GM19324 (cell line): ENCODE measurements around the gene DRD2.

Source experiments
- ATAC-seq: cut with Tn5 transposase; IDR thresholded peaks from one replicate; pipeline ENCODE4 v1.9.1; 2021; ENCODE audit warnings: mild to moderate bottlenecking, moderate library complexity; ENCODE audit not compliant: unreplicated experiment, low FRiP score

DRD2 gene

DNA sequence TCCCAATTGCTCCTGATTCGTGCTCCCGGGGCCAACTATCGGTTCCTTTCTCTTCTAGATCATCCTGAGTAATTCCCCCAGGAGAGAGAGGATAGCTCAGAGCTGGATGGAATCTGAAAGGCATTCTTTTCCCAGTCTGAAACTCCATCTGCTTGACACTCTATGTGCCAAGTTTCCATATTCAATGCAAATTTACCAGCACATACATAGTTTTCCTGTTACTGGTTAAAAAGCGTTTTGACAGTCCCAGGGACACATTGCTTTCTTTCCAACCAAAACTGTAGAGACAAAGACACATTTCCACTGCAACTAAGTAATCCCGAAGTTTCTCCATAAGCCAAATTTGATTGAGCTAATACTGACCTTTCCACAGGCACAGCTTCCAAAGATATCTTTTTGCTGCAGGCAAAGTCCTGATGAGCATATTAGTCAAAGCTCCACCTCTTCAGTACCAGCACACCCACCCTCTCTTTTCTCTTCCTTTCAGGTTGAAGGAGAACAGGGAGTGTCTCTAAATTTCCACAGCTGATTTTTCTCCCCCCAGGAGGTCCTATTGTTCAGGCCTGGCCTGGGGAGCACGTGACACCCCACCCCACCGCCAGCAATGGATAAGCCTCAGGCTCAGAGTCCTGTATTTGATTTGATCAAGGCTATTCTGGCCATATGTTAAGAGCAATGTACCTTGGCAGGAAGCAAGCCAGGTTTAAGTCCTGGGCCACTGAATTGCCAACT lies 97.4 kb downstream of the DRD2 start:
- ATAC-seq, result no peak

DNA sequence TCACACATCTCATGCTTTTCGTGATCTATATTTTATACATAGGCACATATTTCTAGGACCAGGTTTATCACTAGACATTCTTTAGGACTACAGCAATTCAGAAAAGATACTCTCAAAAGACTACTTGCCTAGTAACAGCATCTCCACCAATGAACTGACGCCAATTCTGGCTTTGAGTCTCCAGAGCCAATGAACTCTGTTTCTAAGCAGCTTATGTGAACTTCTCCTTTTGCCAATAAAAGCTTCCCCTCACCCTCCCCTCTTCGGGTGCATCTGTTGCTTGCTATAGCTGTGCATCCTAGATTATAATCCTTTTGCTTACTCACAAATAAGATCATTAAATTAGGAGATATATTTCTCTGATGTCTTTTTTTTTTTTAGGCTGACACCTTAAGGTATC lies 99.0 kb downstream of the DRD2 start:
- ATAC-seq, result no peak

DNA sequence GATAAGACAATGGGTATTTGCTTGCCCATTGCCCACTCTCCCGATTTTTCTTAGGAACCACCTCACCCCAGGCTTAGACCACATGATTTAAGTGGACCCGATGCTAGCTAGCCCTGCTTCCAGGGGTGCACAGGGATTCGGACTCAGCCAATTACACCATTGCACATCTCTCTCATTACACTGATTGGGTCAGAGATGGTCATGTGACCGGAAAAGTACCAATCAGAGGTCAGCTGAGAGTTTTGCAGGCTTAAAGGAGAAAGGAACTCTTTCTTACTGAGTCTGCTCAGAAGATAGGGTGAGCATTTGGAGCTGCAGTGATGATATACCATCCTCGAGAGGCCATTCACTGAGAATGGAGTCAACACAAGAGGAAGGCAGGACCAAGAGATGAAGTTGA lies 99.8 kb downstream of the DRD2 start:
- ATAC-seq, result no peak

DNA sequence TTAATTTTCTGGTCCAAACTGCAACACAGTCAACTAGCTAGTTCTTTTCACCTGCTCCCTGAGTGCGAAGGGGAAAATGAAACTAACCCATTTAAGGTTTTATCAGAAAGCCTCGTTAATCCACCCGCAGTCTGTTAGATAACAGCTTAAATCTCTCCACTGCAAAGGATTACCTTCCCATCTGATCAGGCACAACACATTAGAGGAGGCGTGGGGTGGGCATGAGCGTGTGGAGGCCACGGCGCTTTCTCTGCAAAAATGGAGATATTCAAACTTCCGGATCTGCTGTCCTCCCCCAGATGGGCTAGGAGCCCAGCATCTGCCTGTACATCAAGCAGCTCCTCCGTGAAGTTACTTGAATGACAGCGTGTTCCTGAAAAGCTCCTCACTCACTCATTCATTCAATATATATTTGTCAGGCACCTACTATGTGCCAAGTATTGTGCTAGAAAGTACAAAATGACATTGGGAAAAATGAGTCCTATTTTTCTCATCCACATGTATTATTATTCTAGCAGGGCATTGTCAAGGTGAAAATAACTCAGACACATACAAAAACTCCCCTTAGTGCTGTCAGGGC lies 101.1 kb downstream of the DRD2 start:
- no peak for ATAC-seq

DNA sequence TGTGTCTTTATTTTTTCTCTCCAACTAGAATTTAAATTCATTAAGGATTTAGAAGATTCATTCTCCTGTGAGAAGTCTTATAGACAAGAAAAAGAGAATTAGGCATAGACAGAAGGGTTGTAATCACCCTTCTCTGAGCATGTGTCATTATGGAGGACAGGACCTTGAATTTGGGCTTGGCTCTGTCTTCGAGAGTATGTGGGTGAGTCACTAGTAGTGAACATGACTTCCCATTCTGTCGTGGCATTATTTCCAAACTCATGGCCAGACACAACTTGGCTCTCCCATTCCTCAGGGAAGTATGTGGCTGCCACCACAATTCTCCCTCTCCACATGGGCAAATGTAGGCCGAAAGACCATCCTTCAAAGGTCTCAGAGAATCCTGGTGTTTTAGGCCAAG lies 101.9 kb downstream of the DRD2 start:
- no peak for ATAC-seq

DNA sequence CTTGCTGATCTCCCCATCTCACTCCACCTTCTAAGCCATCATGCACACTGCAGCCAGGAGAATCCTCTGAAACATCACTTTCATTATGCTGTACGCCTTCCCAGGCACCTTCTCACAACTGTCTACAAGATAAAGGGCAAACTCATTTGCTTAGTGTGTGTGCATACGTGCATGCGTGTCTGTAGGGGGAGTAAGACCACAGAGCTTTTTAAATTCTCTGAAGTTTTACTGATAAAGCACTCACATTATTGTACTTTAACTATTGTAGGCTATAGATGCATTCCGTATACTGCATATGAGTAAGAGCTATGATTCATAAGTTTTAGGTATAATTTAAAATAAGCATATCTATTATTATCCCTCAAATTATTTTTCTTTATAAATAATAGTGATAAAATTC lies 102.9 kb downstream of the DRD2 start:
- ATAC-seq, result no peak

DNA sequence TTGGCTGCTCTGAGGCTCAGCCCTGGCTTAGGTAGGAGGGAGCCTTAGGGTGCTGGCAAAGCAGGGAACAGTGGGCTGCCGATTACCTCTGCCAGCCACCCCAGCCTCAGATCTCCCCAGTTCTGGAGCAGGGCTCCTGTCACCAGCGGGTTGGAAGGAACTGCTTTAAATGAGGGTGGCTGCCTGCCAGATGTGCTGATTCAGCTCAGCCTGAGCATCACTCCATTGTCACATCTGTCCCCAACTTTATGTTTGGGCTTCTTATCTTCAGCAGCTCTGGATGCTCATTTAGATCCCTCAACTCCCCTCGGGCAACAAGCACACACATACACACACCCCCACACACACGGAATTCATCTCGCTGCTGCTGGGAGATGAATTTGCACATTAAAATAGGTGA lies 104.6 kb downstream of the DRD2 start:
- ATAC-seq, result no peak

DNA sequence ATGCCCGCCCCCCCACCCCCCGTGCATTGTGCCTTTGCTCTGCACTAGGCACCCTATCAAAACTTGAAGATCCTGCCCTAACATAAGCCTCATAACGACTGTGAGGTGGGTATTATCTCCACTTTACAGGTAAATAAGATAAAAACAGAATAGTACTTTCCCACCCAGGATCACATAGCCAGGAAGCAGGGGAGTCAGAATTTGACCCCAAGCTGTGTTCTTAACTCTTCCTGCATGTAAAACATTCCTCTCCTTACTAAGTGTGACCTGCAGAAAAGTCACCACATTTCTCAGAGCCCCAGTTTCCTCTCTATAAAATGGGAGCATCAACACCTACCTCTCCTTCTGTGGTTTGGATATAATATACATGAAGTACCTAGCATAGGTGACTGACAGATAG lies 105.8 kb downstream of the DRD2 start:
- ATAC-seq, result no peak

DNA sequence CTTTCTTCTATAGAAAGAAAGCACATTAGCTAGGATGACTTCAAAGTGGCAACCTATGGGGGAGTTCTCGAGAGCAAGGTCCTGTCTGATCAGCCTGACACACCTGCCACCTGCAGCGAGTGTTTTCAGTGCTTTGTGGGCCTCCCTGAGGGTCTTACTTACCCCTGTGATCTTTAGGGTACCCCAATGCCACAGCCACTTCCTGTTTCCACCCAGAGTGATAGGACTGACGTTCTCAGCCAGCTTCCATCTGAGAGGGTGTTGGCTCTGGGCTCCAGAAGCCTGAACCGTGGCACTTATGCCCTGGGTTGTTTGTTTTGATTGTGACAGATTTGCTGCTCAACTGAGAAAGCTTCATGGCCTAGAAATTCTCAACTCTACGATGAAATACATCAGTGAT lies 109.3 kb downstream of the DRD2 start:
- ATAC-seq, result no peak

DNA sequence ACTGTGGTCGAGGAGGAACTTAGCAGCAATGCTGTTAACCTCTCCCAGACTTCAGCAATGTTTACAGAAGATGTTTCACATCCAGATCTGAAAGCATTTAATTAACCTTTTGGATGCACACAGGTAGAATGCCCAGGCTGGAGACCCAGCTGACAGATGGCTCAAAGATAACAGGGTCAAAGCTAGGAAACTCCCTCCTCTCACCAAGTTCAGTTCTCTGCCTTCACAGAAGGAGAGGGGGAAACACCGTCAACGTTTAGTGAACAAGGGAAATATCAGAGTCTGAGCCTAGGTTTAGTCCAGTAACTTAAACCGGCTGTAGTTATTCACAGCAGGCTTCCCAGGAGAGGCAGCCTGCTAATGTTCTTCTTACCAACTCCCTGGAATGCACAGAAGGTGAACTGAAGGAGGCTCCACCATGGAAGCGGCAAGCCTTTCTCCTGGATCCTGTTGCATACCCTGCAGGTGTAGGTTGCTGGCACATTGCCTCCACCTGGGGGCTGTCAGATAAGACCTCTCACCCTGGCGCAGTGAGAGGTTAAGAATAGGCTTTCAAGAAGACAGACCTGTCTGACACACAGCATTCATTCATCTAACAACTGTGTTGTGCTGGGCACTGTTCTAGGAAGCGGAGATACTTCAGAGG lies 111.1 kb downstream of the DRD2 start:
- ATAC-seq, result no peak

DNA sequence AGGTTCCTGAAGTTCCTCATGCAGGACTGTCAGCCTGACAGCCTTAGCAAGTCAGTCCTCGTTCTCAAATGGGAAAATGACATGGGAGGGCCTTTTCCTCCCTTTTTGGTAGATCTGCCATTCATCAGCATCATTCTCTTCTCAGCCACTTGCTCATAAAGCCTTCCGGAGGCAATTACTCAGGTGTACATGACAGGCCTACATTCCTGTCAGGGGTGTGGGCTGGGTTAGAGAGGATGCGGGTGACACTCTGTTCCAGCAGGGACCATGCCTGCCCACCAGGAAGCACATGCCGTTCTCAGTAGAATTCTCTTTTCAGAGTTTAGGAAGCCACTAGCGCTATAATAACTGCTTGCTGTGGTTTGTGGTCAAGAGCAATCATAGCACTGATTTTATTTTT lies 111.8 kb downstream of the DRD2 start:
- ATAC-seq, result no peak
